GM19467 (cell line): ENCODE results near the gene PLEKHO1.
"Not testable (repeated sequence)": the region's sequence is repeated elsewhere in the genome, so short reads cannot be mapped to it uniquely, and the experiment has no call there.

ENCODE experiments used
- ATAC-seq: cut with Tn5 transposase; IDR thresholded peaks from one replicate; pipeline ENCODE4 v1.9.1; 2021; ENCODE audit warnings: mild to moderate bottlenecking, moderate library complexity; ENCODE audit not compliant: unreplicated experiment

The PLEKHO1 gene

DNA sequence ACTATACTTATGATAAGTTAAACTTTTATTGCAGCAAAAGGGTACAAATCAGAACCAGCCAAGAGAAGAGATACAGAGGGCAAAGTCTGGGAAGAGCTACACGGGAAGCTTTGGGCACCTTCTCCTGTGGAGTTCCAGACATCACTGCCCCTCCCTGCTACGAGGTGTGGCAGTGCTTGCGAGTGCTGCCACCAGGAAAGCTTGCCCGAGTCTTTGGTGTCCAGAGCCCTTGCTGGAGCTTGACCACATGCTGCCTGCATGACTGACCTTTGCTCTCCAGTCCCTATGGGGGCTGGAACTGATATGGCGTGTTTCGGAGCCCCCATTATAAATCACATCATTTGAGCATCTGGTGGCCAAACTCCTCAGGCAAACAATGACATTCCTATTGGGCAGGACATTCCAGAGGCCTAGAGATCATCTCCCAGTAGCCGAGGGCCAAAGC, 23.4 kb downstream of the PLEKHO1 start:
- no peak for ATAC-seq

GRCh38 chr1:150176593-150176992, 26.9 kb downstream of the PLEKHO1 start:
- ATAC-seq, result no peak

DNA sequence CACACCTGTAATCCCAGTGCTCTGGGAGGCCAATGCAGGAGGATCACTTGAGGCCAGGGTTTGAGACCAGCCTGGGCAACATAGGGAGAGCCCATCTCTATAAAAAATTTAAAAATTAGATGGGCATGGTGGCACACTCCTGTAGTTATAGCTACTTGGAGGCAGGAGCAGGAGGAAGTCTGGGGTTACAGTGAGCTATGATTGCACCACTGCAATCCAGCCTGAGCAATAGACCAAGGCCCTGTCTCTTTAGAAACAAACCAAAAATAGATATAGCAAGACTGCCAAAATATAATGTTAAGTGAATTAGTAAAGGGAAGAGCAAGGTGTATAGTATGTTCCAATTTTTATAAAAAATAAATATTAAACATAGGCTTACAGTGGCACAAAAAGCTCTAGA, 28.8 kb downstream of the PLEKHO1 start:
- ATAC-seq, result no peak

DNA sequence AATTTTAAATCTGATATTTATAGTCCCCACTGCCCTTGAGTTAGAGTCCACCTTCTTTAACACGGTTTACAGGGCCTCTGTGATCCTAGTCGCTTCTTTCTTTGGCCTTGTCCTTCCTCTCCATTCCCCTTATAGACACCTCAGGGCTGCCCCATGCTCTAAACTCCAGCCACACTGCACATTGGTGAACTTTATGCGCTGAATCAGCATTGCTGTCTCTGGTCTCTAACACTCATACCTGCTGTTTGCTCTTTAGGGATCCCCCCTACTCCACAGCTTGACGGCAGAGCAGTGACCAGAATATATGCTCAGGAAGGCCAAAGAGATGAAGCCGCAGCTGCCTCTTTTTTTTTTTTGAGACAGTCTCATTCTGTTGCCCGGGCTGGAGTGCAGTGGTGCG, 30.2 kb downstream of the PLEKHO1 start:
- no peak for ATAC-seq

- ATAC-seq, result no peak
Measured at GRCh38 chr1:150180474-150180873, 30.8 kb downstream of the PLEKHO1 start.

- no peak for ATAC-seq
Measured at GRCh38 chr1:150182247-150182646, 32.5 kb downstream of the PLEKHO1 start.

DNA sequence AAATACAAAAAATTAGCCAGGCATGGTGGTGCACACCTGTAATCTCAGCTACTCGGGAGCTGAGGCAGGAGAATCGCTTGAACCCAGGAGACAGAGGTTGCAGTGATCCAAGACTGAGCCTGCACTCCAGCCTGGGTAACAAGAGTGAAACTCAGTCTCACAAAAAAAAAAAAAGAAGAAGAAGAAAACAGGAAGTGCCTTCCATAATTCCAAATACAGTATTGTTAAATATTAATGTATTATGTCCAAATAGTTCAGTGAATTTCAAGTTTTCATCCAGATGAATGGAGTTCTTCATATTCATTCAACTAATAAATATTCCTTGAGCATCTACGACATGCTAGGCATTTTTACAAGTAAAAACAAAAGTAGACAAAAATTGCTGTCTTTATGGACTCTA, 33.3 kb downstream of the PLEKHO1 start:
- no peak for ATAC-seq

DNA sequence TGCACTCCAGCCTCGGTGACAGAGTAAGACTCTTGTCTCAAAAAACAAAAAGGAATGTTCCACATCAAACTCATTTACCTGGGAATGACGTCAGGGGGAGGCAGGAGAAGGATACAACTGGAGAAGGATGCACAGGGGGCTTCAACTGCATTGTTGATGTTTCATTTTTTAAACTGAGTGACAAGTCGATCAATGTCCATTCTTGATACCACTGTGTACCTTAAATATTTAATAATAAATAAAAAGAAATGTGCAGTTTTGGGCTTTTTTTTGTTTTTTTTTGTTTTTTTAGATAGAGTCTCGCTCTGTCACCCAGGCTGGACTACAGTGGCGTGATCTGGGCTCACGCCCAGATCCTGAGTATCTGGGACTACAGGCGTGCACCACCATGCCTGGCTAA, 35.8 kb downstream of the PLEKHO1 start:
- ATAC-seq, result no peak

DNA sequence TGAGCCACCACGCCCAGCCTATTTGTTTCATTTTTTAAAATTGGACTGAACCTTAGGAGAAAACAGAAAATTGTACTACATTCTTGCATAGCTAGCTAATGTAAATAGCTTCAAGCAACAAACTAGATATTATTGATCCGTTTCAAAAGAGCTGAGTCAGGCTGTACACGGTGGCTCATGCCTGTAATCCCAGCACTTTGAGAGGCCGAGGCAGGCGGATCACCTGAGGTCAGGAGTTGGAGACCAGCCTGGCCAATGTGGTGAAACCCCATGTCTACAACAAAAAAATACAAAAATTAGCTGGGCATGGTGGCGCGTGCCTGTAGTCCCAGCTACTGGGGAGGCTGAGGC, 36.7 kb downstream of the PLEKHO1 start:
- not testable (repeated sequence) for ATAC-seq

- no peak for ATAC-seq
Measured at GRCh38 chr1:150186789-150187559, 37.3 kb downstream of the PLEKHO1 start.

DNA sequence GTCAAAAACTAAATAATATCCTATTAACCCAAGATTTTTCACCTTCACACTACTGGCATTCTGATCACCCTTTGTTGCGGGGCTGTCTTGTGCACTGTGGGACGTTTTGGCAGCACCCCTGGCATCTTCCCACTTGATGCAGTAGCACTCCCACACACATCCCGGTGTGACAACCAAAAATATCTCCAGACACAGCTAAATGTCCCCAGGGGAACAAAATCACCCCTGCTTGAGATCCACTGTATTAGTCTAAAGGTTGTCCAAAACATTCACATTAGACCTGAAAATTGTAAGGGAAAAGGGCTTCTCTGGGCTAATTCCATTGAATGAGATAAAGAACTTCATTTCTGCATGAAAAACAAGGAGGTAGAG, 37.8 kb downstream of the PLEKHO1 start:
- ATAC-seq, result no peak

- ATAC-seq, result no peak
Measured at GRCh38 chr1:150192012-150192411, 42.3 kb downstream of the PLEKHO1 start.

GRCh38 chr1:150194381-150195031, 44.8 kb downstream of the PLEKHO1 start:
- no peak for ATAC-seq

DNA sequence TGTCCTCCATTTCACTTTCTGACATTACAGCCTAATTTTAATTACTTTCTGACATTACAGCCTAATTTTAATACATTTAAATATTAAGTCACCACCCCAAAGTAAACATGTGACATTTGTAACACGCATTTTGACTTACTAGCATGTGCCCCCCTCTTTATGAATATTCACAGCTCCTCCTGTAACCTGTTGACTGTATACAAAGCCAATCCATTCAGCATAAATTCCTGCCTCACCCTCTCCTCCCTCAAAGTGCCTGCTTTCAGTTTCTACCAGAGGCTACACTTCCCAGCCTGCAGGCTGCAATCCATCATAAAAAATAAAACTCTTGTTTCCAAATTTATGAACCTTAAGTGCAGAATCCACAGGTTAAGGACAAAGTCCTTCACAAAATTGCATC, 46.7 kb downstream of the PLEKHO1 start:
- ATAC-seq, result no peak

- ATAC-seq, result no peak
Measured at GRCh38 chr1:150207281-150207971, 57.7 kb downstream of the PLEKHO1 start.

DNA sequence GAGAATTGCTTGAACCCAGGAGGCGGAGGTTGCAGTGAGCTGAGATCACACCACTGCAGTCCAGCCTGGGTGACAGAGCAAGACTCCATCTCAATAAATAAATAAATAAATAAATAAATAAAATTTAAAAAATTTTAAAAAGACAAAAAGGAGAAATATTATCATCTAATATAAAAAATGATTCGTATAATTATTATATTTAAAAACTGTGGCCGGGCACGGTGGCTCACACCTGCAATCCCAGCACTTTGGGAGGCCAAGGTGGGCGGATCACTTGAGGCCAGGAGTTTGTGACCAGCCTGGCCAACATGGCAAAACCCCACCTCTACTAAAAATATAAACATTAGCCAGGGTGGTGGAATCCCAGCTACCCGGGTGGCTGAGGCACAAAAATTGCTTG, 58.7 kb downstream of the PLEKHO1 start:
- not testable (repeated sequence) for ATAC-seq
